NK-92 treated with Interleukin-12 subunit alpha and Interleukin-12 subunit beta, amount 100 ng/mL, for 24 hours (cell line): ENCODE results near the gene ZNF33B.
"Not testable (repeated sequence)": the region's sequence is repeated elsewhere in the genome, so short reads cannot be mapped to it uniquely, and the experiment has no call there.

Experiments
- DNase-seq: peaks from one replicate; lab custom pipeline; 2025; lab: John Stamatoyannopoulos, UW

Gene ZNF33B

DNA sequence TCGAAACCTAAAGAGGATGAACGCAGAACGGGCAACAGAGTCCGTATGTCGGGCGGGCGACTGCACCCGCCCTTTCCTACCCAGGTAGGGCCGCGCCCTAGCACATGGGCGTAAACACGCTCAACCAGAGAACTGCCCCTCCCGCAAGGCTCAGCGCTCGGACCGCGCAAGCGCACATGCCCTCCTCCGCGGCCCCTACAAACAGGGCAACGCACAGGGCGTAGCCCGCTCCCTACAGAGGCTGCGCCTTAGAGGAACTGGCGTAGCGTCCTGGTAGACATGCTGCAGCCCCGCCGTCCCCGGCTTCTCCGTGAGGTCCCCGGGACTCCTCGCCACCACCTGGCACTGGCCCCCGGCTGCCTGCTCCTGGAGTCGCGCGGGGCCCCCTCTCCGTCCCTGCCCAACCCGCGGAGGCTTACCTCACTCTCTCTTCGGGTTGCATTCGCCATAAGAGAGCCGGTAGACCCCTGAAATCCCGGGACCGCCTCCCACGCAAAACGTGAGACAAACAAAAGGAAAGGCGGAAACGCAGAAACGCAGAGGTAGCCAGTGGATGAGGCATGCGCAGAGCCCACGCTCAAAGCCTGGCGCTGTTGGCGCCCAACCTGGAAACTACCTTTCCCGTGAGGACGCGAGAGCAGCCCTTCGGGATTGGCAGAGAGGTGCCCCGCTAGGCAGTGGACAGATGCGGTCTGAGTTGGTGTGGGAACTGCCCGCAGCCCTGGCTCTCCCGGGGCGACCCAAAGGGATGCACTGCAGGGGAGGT lies at the start of gene ZNF33B:
Gene ZNF33B, minus strand, starts transcription at position 516 of the 766 bp plus-strand sequence. CDS start 1,642 bp downstream, outside the sequence.
- peak; percentile 94 for DNase-seq

DNA sequence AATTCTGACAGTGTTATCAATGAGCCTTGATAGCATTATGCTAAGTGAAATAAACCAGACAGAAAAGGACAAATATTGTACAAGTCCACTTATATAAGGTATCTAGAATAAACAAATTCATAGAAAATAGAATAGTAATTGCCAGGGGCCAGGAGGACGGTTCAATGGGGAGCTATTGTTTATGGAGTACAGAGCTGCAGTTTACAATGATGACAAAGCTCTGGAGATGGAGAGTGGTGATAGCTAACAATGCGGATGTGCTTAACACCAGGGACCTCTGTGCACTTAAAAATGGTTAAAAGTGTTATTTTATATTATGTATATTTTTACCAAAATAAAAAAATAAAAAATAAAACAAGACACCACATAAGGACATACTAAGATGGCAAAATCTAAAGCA lies 46.1 kb upstream of the ZNF33B start:
- no peak for DNase-seq

DNA sequence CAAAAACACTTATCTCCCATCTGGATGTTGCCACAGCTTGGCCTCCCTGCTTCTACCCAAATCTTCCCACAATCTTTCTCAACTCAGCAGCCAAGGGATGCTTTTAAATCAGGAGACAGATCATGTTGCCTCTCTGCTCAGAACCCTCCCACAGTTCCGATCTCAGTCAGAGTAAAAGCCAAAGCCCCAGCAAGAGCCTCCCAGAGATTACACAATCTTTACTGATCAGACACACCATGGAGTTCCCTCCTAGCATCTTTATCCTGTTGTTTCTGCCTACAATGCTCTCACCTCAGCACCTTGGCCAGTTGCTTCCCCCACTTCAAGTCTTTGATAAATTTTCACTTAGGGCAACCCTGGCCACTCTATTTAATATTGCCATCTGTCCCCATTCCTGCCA lies 41.9 kb upstream of the ZNF33B start:
- no peak for DNase-seq

DNA sequence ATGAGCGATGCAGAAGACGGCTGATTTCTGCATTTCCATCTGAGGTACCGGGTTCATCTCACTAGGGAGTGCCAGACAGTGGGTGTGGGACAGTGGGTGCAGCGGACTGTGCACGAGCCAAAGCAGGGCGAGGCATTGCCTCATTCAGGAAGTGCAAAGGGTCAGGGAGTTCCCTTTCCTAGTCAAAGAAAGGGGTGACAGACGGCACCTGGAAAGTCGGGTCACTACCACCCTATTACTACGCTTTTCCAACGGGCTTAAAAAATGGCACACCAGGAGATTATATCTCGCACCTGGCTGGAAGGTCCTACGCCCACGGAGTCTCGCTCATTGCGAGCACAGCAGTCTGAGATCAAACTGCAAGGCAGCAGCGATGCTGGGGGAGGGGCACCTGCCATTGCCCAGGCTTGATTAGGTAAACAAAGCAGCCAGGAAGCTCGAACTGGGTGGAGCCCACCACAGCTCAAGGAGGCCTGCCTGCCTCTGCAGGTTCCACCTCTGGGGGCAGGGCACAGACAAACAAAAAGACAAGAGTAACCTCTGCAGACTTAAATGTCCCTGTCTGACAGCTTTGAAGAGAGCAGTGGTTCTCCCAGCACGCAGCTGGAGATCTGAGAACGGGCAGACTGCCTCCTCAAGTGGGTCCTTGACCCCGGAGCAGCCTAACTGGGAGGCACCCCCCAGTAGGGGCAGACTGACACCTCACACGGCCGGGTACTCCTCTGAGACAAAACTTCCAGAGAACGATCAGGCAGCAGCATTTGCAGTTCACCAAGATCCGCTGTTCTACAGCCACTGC lies 27.0 kb upstream of the ZNF33B start:
- DNase-seq, result not testable (repeated sequence)

DNA sequence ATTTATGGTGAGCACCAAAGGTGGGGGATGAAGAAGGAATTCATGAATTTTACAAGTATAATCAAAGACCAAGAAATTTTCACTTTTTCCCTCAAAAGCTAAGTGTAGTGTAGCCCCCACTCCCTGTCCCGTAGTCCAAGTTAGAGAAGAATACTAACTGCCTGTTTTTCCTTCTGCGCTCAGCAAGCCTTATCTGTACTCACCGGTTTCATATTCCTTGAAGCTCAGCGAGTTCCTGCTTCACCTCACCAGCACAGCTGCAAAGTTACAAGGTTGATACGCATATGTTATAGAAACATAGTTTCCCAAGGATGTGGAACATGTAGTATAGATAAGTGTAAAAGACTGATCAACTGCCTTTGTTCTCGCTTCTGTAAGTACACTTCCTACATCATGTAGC lies 16.0 kb upstream of the ZNF33B start:
- DNase-seq, result no peak

DNA sequence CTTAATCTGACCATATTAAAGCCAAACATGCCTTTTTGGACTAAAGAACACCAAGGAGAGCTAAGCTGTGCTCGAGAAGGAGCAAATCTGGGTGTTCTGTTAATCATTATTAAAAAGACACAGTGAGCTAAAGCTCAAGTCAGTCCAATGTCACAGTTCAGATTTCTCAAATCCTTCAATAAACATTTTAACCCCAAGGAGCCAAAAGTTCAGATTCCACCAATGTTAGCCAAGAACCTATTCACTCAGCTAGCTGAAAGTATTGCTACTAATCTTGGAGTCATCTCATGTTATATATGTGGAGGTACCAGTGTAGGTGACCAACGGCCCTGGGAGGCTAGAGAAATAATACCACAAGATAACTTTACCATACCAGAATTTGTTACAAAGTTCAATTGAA lies 14.5 kb upstream of the ZNF33B start:
- no peak for DNase-seq

DNA sequence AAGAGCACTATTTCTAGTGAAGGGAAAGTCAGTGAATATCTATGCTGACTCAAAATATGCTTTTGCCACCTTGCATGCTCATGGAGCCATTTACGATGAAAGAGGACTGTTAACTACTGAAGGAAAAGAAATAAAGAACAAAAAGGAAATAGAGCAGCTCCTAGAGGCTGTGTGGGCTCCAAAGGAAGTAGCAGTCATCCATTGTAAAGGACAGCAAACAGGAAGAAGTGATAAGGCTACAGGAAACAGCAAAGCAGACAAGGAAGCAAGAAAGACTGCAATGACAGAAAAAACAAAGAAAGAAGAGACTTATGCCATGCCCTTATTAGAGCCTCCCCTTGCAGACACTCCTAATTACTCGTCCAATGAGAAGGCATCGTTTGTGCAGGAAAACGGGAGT lies 12.0 kb upstream of the ZNF33B start:
- DNase-seq, result no peak

DNA sequence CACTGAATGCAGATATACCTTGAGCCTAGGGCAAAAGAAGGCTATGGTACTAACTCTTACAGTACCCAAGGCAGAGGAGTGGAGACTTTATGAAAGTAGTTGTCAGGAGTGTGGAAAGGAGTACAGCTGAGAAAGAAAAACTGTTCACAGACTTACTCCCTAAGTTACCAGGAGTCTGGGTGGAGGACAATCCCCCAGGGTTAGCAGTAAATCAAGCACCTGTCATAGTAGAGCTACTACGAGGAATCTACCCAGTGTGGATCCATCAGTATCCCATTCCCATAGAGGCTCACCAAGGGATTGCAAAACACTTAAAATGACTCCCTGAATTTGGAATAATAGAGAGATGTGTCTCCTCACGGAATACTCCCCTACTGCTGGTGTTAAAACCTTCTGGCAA lies 10.1 kb upstream of the ZNF33B start:
- DNase-seq, result no peak

DNA sequence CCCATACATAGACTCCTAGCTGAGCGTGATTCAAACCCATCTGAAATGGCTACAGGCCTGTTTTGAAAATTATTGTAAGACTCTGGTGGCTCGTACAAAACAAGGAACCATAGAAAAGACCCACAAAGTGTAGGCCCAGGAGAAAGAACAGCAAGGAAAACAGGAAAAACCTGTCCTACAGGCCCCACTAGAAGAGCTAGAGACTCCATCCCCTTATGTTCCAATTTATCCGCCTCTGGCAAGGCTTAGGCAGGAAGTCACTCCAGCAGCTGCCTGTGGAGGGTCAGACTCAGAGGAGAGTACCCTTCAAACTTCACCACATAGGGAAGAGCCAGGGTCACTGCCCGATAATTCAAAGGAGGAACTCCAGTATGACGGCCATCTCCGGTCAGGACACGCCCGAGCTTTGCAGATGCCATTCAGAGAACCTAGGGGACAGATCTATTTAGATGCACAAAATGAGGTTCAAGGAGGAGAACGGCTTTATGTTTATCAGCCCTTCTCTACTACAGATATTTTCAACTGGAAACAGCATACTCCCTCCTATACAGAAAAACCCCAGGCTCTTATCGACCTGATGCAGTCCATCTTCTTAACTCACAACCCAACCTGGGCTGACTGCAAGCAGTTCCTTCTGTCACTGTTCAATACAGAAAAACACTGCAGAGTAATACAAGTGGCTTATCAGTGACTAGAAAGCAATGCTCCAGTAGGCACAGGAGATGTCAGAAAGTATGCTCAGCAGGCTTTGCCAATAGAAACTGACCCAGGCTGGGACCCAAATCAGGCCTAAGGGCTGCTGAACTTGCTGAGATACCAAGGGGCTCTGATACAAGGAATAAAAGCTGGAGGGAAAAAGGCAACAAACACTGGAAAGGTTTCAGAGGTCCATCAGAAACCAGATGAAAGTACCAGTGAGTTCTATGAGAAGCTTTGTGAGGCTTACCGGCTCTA lies 8.6 kb upstream of the ZNF33B start:
- DNase-seq, result no peak

DNA sequence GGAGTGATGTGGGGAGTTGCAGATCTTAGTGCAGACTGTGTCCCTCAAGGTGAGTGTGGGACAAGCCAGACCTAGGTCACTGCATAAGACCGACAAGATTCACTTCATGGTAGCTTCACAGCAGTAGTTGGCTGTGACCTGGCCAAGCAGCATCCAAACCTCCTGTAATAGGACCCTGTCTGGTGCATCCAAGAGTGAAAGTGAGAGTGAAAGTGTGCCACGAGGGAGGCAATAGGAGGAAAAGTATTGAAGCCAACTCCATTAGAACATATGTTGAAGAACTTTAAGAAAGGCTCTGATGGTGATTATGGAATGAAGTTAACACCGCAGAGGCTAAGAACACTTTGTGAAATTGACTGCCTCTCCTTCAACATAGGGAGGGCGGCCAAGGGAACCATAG lies 7.8 kb upstream of the ZNF33B start:
- no peak for DNase-seq

DNA sequence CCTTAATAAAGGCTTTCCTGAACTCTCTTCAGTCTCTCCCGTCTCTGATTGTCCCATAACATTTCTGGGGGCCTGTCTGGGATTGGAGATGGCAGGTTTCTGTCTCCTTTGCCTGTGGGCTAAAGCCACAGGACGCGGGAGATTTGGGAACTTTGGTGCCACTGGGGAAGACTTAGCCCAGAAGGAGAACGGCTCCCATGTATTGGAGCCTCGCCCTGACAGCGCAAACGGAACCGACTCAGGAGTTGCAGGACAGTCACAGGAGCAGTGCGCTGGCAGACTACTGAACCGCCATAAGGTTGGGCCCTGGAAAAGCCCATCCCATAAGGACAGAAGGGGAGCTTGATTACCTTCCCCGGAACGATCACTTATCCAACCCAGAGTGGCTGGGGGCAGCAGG lies 7.1 kb upstream of the ZNF33B start:
- no peak for DNase-seq

DNA sequence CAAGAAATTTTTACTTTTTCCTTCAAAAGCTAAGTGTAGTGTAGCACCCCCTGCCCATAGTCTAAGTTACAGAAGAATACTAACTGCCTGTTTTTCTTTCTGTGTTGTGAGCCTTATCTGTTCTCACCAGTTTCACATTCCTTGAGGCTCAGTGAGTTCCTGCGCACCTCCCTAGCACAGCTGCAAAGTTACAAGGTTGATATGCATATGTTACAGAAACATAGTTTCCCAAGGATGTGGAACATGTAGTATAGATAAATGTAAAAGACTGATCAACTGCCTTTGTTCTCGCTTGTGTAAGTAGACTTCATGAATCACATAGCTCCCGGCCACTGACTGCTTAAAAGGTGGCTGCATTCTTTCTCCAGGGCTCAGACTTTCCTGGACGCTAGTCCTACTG lies 6.7 kb upstream of the ZNF33B start:
- DNase-seq, result no peak

DNA sequence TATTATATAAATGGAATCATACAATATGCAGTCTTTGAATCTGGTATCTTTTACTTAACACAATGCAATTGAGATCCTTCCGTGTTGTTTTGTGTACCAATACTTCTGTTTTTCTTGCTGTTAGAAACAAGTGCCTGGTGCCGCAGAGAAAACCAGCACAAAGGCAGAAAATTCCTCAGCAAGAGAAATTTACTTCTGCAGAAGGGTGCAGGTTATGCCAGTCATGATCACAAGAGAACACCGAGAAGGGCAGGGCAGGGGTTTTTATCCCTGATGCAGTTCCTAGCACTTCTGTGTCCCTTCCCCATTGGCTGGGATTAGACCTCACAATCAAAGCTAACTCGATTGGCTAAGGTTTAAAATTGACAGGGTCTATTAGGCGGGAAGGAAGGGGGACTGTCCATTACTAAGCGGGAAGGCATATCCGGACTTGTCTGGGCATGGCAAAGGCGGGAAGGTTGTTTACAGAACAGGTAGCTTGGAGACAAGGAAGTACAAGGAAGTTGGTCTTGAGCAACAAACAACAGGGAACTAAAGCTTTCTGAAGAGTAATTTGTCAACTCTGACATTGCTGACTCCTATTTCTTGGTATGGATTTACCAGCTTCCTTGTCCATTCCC lies 2.4 kb upstream of the ZNF33B start:
- DNase-seq, result no peak

DNA sequence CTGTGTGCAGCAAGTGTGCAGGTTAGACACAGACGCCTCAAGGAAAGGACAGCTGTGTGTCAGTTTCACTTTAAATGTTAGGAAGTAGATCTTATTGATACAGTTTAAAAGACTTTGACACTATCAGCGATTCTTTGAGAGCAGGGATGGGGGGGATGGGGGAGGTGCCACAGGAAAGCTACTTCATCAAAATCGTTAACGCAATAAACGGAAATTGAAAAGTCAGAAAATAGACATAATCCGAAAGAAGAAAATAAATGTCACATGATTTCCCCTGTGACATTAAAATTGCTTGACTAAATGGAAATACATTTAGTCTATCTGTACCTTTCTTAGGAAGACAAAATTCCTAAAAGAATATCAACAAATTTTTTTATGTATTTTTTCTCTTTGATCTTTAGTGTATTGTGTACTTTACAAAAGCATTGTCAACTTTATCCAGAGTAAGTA lies 476 bp upstream of the ZNF33B start:
- no peak for DNase-seq

DNA sequence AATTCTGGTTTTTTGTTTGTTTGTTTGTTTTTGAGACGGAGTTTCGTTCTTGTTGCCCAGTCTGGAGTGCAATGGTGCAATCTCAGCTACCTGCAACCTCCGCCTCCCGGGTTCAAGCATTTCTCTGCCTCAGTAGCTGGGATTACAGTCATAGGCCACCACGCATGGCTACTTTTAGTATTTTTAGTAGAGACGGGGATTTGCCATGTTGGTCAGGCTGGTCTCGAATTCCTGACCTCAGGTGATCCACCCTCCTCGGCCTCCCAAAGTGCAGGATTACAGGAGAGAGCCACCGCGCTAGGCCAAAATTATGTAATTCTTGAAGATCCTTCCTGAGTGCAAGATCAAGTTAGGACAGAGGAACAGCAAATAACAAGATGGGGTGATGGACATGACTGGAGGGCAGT lies 719 bp downstream of the ZNF33B start:
- no peak for DNase-seq

DNA sequence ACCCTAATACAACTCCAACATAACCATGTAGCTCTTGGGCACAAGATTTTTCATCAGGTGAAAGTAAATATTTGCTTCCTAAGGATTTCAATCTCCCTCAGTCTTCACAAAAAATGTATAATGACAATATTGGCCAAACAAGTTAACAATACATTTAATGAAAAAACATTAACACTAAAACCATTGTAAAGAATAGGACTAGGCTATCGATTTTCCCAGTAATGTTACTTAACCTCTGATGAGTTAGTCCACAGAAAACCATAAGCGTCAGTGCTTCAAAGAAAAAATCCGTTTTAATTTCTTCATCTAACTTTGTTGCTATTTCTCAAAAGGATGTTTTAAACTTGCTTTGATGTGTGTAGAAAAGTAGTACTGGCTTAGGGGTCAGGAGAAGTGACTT lies 1.2 kb downstream of the ZNF33B start:
- DNase-seq, result no peak

DNA sequence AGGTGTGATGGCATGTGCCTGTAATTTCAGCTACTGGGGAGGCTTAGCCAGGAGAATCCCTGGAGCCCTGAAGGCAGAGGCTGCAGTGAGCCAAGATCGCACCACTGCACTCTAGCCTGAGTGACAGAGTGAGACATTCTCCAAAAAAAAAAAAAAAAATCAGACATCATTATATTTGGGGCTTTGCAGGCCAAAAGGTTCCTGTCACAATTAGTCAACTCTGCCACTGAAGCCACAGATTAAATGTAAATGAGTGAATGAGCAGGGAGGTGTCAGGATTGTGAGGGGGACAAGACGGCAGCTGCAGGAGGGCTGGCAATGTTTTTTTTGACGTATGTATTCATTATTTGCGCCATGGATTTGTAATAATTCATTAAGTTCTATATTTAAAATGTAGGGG lies 3.3 kb downstream of the ZNF33B start:
- DNase-seq, result no peak

DNA sequence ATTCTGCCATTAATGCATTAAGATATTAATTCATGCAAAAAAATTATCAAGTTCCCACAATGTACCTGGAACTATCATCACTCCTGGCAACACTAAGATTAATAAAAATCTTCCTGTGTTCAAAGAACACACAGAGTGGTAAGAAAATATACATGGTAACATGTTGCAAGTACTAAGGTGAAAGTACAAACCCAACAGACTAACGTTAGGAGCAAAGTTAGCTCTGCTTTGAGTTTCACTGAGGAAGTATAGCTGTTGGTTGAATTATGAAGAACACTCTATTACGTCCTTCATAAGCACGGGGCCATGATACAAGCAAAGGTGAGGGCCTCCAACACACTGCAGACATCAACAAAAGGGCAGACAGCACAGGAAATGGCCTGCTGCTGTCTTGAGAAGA lies 5.8 kb downstream of the ZNF33B start:
- no peak for DNase-seq

DNA sequence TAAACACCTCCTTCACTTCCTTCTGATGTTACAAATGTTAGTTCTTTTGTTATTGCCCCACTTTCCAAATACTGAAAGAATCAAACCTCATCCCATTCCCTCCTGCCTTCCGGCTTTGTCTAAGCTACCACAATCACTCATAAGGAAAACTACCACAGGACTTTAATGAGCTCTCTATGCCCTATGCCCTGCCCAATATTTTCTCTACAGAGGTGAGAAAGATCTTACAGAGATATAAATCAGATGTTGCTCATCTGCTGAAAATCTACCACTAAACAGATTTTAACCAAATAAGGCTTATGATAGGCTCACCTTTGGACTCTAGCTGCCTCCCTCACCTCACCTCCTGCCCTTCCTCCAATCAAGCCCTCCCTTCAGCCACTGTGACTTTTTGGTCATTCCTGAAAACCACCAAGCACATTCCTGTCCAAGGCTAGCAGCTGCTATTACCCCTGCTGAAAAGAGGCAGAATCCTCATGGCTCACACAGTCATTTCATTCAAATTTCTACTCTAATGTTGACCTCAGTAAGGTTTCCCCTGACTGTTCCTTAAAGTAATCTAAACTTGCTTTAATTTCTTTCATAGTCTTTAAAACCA lies 7.7 kb downstream of the ZNF33B start:
- no peak for DNase-seq

DNA sequence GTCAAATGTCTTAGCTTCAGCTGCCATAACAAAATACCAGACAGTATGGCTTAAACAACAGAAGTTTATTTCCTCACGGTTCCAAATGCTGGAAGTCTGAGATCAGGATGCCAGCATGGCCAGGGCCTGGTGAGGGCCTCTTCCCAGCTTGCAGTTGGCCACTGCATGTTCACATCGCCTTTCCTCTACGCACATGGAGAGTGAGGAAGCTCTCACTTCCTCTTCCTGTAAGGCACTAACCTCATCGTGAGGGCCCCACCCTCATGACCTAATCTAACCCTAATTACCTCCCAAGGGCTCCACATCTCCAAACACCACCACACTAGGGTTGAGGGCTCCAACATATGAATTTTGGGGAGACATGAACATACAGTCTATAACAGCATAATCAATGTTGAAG lies 14.4 kb downstream of the ZNF33B start:
- DNase-seq, result no peak

DNA sequence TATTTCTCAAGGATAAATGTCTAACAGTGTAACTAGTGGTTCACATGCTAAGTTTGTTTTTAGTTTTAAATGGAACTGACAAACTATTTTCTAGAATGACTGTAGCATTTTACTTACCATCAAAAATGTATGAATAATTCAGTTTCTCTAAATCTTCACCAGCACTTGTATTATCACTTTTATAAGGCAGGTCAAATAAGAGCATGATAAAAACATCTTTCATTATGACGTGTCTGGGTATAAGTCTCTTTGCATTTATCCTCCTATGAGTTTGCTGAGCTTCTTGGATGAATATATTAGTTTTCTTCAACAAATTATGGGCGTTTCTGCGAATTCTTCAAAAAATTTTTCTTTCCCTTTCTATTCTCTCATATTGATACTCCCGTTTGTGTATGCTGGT lies 19.9 kb downstream of the ZNF33B start:
- DNase-seq, result no peak
